AG08396 (cell line): ENCODE measurements around the gene RGS11.
"Not testable (repeated sequence)": the region's sequence is repeated elsewhere in the genome, so short reads cannot be mapped to it uniquely, and the experiment has no call there.

Source experiments
- DNase-seq: peaks from one replicate; pipeline ENCODE4 v3.0.0; 2012; ENCODE audit warnings: low spot score, mixed read lengths

Gene RGS11

GRCh38 chr16:280552-280951 is 4.8 kb upstream of the RGS11 start, which contains the start of gene ARHGDIG:
TSS of gene ARHGDIG (plus strand) at chr16:280591. CDS start at chr16:280681, 90 bp downstream.
- DNase-seq, result no peak

GRCh38 chr16:280005-280460 is 4.3 kb upstream of the RGS11 start:
- no peak for DNase-seq

- no peak for DNase-seq
These were observed 3.8 kb upstream of the RGS11 start for GRCh38 chr16:279531-279930.

GRCh38 chr16:278863-279366 is 3.2 kb upstream of the RGS11 start:
- no peak for DNase-seq

GRCh38 chr16:276426-277077 is 808 bp upstream of the RGS11 start:
- DNase-seq, result no peak

GRCh38 chr16:275041-275641 is 603 bp downstream of the RGS11 start:
- no peak for DNase-seq

- no peak for DNase-seq
These were observed 2.0 kb downstream of the RGS11 start for GRCh38 chr16:273547-274421.

GRCh38 chr16:272633-273546 is 2.9 kb downstream of the RGS11 start:
- no peak for DNase-seq

- DNase-seq, result no peak
These were observed 5.1 kb downstream of the RGS11 start for GRCh38 chr16:270381-271255.

GRCh38 chr16:269061-269796 is 6.5 kb downstream of the RGS11 start:
- no peak for DNase-seq

- DNase-seq, result no peak
These were observed 7.3 kb downstream of the RGS11 start for GRCh38 chr16:268141-269053.

- DNase-seq, result not testable (repeated sequence)
These were observed 8.2 kb downstream of the RGS11 start for GRCh38 chr16:267562-267961.

GRCh38 chr16:266258-267164 is 9.2 kb downstream of the RGS11 start:
- DNase-seq, result no peak

GRCh38 chr16:265711-266110 is 10.0 kb downstream of the RGS11 start:
- DNase-seq, result no peak

GRCh38 chr16:265002-265529 is 10.7 kb downstream of the RGS11 start:
- DNase-seq, result no peak

- no peak for DNase-seq
These were observed 11.2 kb downstream of the RGS11 start for GRCh38 chr16:264440-264951.

GRCh38 chr16:263944-264343 is 11.8 kb downstream of the RGS11 start:
- DNase-seq, result no peak
